Upper lobe of left lung (tissue), 4 donors: ENCODE results near the gene BLOC1S5.

Experiments used
- POLR2A ChIP-seq, 4 donors: fragments of 450-650 bp; IDR thresholded peaks; one replicate each; pipeline ENCODE4 v1.5.1; 2016 to 2017; ENCODE audit warnings: antibody characterized with exemption in 4 of 4, mild to moderate bottlenecking in 2 of 4
- TF ChIP-seq, protein P1 (sequence below), 6 experiments: fragments of 450-650 bp in 4 of 6; fragments of 200-600 bp in 2 of 6; sonication (generic) in 2 of 6; IDR thresholded peaks; one replicate each; pipeline ENCODE4 v1.5.1; 2016 to 2019; ENCODE audit warnings: antibody characterized with exemption in 6 of 6

DNA sequence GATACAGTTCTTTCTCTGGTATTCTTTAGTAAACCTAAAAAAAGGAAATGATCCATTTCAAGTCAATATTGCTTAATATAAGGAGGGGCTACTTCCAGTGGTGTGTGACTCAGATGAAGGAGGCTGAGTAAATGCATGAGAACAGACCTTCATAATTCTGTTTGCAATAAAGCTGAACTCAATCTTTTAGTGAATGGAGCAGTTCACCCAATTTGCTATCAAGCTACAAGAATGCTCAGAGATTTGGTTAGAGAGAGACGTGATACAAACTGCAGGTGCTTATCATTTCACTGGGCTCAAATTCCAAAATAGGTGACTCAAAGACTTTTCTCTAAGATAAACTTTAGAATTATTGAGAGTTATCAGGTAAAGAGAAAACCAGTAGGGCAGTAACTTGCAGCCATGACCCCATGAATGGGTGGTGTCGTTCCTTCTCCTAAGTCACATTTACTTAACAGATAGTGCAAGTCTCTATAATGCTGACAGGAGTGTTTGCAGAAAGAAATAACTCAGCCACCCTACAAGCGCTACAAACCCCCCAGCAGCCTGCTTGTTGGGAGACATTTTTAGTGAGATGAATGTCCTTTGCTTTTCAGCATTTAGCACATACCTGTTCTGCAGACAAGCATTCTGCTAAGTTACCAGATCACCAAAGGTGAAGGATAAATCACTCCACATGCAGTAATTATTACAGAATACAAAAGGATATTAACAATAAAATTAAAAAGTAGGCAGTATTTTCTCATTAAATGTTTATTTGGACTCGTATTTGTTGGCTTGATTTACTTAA is 16.4 kb upstream of the BLOC1S5 start:
- no peak for TF ChIP-seq POLR2A (IDR thresholded peaks at IDR 0.05)
- TF ChIP-seq, protein P1, sequence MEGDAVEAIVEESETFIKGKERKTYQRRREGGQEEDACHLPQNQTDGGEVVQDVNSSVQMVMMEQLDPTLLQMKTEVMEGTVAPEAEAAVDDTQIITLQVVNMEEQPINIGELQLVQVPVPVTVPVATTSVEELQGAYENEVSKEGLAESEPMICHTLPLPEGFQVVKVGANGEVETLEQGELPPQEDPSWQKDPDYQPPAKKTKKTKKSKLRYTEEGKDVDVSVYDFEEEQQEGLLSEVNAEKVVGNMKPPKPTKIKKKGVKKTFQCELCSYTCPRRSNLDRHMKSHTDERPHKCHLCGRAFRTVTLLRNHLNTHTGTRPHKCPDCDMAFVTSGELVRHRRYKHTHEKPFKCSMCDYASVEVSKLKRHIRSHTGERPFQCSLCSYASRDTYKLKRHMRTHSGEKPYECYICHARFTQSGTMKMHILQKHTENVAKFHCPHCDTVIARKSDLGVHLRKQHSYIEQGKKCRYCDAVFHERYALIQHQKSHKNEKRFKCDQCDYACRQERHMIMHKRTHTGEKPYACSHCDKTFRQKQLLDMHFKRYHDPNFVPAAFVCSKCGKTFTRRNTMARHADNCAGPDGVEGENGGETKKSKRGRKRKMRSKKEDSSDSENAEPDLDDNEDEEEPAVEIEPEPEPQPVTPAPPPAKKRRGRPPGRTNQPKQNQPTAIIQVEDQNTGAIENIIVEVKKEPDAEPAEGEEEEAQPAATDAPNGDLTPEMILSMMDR (IDR thresholded peaks at IDR 0.05): no peak
